Fibroblast of the aortic adventitia (primary cell): ENCODE data around the gene ACP7. TPM values are rescaled to one million over a fixed set of nuclear protein-coding genes. Genes with fewer than 3 reads are reported as not detected.
A peak's percentile ranks its signal among the peaks of the same experiment; 100 is the strongest.

ENCODE experiments used
- DNase-seq: peaks from one replicate; pipeline ENCODE4 v3.0.0-alpha.2; 2010; ENCODE audit warnings: low read depth
- H3K4me3 ChIP-seq: 2 replicates; pipeline ENCODE4 v1.5.1; 2011; ENCODE audit warnings: low read depth, mild to moderate bottlenecking, control low read depth, low read length, moderate library complexity
- CTCF ChIP-seq: IDR thresholded peaks from 2 replicates; pipeline ENCODE4 v1.5.1; 2011; ENCODE audit warnings: mild to moderate bottlenecking, low read length, control low read depth, inconsistent platforms; ENCODE audit not compliant: insufficient read depth
- total RNA-seq: library from RNA; depleted of rRNA; stranded (reverse); fragments of >200 nt; gene quantifications from 2 replicates; pipeline ENCODE4 v1.2.3, GENCODE V29; 2012; ENCODE audit warnings: low replicate concordance

Gene ACP7
- total RNA-seq, 1 donor = 0.45 TPM

GRCh38 chr19:39104186-39104596 lies 20.0 kb downstream of the ACP7 start:
- H3K4me3 ChIP-seq = no peak overlapping the region
- no peak for DNase-seq
- no peak for TF ChIP-seq CTCF

DNA sequence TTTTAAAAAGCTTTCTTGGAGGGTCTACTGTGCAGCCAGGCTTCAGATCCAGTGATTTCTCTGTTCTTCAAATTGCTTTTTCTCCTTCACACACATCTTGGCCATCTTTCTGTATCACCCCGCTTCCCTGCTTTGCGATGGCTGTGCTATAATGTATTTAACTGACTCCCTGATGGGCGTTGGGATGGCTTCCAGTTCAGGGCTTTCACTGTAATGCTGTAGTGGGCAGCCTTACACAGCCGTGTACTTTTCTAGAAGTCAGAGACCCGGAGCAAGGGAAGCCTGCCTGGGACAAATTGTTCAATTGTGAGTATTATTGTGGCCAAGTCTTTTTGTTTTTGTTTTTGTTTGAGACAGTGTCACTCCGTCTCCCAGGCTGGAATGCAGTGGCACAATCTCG lies 22.0 kb downstream of the ACP7 start:
- no peak for TF ChIP-seq CTCF
- DNase-seq = no peak
- H3K4me3 ChIP-seq = no peak overlapping the region

DNA sequence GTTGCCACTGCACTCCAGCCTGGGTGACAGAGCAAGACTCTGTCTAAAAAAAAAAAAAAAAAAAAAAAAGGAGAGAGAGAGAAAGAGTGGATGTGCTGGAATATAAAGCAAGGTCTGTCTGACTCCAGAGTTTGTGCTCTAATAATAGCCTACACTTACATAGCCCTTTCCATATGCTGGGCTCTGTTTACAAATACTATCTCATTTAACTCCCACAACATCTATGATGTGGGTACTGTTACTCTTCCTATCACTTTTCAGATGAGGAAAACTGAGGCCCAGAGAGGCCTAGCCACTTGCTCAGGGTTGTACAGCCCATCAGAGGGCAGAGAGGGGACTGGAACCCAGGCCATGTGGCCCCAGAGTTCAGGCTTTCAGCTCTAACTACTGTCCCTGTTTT lies 25.5 kb downstream of the ACP7 start:
- H3K4me3 ChIP-seq = no peak overlapping the region
- DNase-seq = no peak
- TF ChIP-seq CTCF = no peak

DNA sequence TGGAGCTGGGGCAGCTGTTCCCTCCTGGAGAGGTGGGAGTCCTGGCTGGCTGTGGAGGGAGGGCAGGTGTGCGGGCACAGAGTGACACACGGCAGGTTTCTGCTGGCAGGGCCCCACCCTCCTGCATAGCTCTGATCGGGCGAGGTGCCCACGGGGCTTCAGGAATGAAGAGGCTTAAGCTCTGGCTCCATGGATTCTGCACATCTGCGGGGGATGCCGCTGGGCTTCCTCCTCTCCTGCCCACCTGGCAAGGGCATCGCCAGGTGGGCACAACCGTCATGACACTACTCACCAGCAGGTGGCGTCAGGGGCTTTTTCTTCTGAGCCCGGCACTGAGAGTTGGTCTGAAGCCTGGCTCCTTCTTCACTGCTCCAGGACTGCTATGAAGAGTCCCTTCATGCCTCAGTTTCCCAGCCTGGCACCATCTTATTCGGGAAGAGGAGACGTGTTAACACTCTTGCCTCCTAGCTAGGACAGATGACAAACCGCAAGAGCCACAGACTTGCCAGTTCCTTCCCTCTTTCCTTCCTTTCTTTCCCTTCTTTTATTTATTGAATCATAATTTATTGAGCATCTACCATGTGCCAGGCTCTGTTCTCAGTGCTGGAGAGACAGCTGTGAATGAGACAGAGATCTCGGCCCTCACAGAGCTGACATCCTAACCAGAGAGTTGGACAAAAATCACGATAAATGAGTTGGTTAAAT lies 26.2 kb downstream of the ACP7 start:
- peak; percentile 39 for DNase-seq
- TF ChIP-seq CTCF = peak; percentile 68
- no peak overlapping the region for H3K4me3 ChIP-seq

- no peak for TF ChIP-seq CTCF
- H3K4me3 ChIP-seq = no peak overlapping the region
- DNase-seq = no peak
Measured at GRCh38 chr19:39111593-39112199, 27.5 kb downstream of the ACP7 start.

DNA sequence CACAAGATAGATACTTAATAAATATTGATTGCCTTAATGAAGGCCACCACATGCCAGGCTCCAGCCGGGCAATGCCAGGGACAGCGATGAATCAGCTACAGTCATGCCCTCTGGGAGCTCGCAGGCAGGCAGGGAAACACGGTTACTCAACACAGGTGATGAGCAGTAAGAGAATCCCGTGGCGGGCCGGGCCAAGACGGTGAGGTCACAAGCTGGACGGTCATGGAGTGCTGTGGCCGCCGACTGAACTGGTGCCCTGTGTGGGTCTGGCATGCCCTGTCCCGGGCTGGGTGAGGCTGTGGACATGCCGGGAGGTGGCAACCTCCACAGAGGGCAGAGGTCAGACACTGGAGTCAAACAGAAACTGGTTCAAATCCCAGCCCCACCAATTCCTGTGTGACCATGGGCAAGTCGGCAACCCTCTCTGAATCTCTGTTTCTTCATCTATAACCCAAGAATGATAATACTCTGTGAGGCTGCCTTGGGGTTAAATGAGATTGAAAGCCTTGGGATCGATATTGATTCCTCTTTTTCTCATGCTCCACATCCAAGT lies 28.2 kb downstream of the ACP7 start:
- no peak for TF ChIP-seq CTCF
- H3K4me3 ChIP-seq = no peak overlapping the region
- DNase-seq = no peak
